SKM-1 (cell line): ENCODE measurements around the gene PISD.
"Not testable (repeated sequence)": the region's sequence is repeated elsewhere in the genome, so short reads cannot be mapped to it uniquely, and the experiment has no call there.

Experiments
- DNase-seq: peaks from one replicate; lab custom pipeline; 2025; ENCODE audit not compliant: unreplicated experiment; lab: John Stamatoyannopoulos, UW

PISD gene

DNA sequence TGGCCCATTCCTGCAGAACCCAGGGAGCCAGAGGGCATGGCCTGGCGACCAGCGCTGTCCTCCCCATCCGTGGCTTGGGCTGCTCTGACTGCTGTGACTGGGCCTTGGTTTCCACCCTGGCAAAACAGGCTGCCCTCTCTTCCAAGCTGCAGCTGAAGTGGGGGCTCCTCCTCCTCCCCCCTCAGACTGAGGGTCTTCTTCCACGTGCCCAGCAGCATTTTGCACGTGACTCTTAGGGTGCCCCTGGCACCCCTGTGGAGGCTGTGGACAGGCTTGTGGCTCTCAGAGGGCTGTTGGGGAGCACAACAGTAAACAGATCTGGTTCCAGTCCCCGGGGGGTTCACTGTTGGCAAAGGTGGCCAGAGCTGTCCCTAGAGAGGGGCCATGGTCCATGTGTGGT is 51.4 kb downstream of the PISD start:
- no peak for DNase-seq

GRCh38 chr22:31609716-31610115 is 52.3 kb downstream of the PISD start:
- DNase-seq: no peak

DNA sequence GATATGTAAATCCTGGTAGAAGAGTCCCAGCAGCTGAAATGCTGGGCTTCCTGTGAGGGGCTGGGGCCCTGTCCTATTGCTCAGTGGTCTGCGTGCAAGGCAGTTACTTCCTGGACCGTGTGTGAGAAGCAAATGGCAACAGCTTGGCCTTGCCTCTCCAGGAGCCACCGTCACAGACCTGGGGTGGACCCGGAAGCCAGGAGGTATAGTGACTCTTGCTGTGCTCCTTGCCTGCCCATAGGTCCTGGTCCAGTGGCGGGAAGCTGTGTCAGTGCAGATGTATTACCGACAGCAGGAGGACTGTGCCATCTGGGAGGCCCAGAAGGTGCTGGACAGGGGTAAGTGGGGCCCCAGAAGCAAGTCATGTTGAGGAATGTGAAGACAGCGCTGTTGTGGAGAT is 54.3 kb downstream of the PISD start:
- DNase-seq: no peak

GRCh38 chr22:31605851-31606585 is 56.0 kb downstream of the PISD start:
- DNase-seq: no peak

- DNase-seq: no peak
Measured at GRCh38 chr22:31604746-31605705, 57.0 kb downstream of the PISD start.

- no peak for DNase-seq
Measured at GRCh38 chr22:31604137-31604705, 57.8 kb downstream of the PISD start.

DNA sequence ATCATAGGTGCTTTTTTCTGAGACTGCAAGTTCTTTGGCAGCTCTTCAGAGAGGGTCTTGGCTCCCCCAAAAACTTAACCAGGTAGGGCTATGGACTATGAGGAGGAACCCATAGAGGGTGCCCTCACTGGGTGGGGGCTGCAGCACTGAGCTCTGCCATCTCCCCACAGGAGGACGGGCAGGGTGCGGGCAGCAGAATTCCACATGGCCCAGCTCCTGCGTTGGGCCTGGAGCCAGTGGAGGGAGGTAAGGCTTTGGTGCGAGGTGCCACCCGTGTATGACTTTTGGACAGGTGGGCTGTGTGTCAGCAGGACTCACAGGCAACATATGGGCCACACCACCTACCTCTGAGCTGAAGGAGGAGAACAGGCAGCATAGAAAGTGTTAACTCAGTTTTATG is 58.4 kb downstream of the PISD start:
- no peak for DNase-seq

DNA sequence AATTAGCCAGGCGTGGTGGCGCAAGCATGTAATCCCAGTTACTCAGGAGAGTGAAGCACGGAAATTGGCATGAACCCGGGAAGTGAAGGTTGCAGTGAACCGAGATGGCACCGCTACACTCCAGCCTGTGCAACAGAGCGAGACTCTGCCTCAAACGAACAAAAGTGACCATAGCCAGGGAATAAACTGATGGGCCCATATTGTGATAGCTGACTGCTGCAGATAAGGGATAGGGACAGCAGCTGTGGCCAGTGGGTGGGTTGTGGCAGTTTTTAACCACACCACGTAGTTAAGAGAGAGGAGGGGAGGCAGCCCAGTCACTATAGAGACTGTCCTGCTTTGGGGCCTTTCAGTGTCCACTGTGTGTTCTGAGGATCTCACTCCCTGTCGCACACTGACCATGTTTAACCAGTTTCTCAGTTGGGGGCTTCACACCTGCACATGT is 58.9 kb downstream of the PISD start:
- no peak for DNase-seq

DNA sequence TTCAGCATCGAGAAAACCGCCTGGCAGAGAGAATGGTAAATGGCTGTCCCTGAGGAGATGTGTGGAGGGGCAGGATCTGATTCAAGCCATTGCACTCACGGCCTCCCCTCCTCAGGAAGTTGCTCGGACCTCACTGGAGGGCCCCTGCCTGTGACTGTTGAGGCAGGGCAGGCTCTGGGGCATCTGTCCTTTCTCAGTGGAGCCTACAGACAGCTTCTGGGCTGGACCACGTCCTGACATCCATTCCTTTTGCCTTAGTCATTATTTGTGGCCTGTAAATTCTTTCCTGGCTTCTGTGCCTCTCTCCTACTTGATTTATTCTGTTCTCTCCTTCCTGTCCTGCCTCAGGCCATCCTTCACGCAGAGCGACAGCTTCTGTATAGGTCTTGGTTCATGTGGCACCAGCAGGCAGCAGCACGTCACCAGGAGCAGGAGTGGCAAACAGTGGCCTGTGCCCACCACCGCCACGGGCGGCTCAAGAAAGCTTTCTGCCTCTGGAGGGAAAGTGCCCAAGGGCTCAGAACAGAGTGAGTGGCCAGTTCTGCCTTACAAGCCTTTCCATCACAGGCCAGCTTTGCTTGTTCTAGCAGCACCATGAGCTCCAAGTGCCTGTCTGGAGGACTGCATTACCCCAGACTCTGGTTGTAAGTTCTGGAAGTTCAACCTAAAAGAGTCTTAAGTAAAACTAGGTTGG is 59.6 kb downstream of the PISD start:
- no peak for DNase-seq

DNA sequence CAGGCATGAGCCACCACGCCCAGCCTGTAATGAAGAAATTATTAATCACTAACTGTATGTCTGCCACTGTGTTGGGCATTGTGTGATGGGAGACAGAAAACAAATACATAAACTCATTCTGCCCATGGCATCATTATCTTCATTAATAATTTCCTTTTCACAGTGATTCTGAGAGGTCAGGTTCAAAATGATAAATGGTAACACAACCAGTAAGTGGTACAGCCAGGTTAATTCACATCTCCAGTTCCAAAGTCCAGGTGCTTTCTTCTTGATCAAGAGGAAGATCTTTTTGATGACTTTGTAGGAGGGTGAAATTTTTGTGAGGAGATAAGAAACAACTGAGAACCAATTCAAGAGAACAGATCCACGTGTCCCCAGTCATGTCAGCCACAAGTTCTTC is 66.7 kb downstream of the PISD start:
- DNase-seq: no peak

GRCh38 chr22:31590161-31590560 is 71.9 kb downstream of the PISD start:
- DNase-seq: not testable (repeated sequence)

GRCh38 chr22:31588970-31589675 is 72.9 kb downstream of the PISD start:
- no peak for DNase-seq

GRCh38 chr22:31586137-31586920 is 75.7 kb downstream of the PISD start:
- DNase-seq: no peak

DNA sequence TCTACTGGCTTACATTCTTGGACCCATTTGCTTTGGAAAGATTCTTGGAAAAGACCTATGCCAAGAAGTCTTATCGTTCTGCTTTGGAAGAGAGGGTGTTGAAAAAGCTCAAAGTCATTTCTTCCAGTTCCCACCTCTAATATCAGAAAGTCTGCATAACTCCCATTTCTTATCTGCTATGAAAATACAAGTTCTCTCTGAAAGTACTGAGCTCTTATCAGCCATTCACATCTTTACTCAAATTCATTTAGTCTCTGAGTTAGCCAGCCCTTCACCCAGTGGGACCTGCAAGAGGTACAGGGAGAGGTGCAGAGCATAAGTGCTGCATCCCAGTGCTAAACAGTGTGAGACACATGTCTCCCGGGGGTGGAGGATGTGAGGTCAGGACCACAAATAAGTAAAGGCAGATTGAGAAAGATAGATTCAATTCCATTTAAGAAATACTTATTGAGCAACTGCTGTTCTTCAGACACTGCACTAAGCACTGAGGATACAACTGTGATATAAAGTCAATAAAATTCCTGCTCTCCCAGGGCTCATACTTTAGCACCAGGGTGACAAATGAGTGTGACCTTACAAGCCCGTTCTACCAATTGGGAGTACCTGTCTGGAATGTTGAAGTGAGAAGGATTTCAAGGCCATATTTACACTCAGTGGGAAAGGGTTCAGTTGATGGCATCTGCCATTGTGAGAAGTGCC is 76.7 kb downstream of the PISD start:
- no peak for DNase-seq

DNA sequence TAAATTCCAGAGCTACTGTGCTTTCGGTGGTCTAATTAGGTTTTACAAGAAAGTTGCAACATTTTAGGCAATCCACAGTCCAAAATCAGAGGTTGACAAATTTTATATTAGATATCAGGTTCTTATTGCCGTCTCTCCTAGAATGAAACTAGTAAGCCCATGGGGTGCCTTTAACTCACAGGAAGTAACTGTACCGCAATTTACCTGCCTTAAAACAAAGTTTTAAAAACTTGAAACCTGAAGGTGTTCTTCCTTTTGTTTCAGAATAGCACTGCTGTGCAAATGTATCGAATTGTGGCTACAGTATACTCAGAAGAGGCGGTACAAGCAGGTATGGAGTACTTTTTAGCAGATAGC is 77.2 kb downstream of the PISD start:
- no peak for DNase-seq

DNA sequence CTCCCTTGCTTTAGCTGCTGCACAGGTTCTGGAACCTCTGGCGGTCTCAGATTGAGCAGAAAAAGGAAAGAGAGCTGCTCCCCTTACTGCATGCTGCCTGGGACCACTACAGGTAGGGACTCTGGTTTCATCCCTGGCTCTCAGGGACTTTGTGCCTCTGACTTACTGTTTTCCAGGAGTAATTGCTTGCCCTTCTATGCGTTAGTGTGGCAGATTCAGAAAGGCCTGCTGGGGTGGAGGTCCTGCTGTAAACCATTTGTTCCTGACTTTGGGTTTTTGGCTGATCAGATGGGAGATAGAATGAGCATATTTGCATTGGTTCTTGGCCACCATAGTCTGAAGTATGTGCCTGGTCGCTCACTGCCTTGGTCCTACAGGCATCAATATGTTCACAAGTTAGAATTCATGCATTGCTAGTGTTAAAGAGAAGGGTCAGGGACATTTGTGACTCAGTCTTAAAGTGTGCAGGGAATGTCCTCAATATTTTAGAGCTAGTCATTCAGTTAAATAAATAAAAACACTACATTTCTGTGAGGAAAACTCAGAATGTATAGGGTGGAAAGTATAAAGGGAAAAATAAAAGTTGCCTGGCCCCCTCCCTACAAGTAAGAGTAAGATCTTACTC is 78.0 kb downstream of the PISD start:
- no peak for DNase-seq

DNA sequence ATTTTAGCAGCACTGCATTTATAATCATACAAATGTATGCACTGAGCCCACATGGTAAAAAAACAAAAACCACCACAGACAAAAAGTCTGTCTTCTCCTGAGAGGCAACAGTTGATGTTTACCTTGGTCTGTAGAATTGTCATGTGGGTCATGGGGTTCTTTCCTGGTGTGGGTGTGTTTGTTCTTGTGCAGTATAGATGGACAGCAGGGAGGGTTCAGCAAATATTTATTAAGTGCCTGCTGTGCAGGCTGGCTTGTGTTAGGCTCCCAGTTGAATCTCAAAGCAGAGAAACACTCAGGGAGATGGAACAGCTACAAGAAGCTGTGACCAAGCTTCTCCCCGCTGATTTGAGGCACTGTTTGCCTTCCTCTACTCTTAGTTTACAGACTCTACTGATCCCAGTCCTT is 82.2 kb downstream of the PISD start:
- no peak for DNase-seq

GRCh38 chr22:31578171-31578570 is 83.8 kb downstream of the PISD start:
- DNase-seq: no peak

GRCh38 chr22:31577711-31578110 is 84.3 kb downstream of the PISD start:
- DNase-seq: no peak
